Spleen (tissue), 7 donors: Measurements from ENCODE around the gene TADA2A.

Experiments used
- CTCF ChIP-seq, 11 experiments: fragments of 200-600 bp in 7 of 11; fragments of 450-650 bp in 4 of 11; sonication (generic) in 4 of 11; IDR thresholded peaks in 8 of 11; conservative IDR thresholded peaks in 3 of 11; 1 replicate in 7 of 11; 2 replicates in 4 of 11; pipeline versions ENCODE4 v1.4.0 to v1.8.0; 2016 to 2021; ENCODE audit warnings: antibody characterized with exemption in 11 of 11, inconsistent platforms in 4 of 11, mild to moderate bottlenecking in 1 of 11
- POLR2A ChIP-seq, 3 donors: fragments of 450-650 bp; IDR thresholded peaks; one replicate each; pipeline ENCODE4 v1.5.1; 2017; ENCODE audit warnings: antibody characterized with exemption in 3 of 3, mild to moderate bottlenecking in 1 of 3
- donor health status: DM: no; HTN: no; CAD: no; lungs with moderate emphysema.
- donor health status: DM: no; HTN: no; CAD: no.
- donor health status: DM: no; HTN: no; CAD: no.

DNA sequence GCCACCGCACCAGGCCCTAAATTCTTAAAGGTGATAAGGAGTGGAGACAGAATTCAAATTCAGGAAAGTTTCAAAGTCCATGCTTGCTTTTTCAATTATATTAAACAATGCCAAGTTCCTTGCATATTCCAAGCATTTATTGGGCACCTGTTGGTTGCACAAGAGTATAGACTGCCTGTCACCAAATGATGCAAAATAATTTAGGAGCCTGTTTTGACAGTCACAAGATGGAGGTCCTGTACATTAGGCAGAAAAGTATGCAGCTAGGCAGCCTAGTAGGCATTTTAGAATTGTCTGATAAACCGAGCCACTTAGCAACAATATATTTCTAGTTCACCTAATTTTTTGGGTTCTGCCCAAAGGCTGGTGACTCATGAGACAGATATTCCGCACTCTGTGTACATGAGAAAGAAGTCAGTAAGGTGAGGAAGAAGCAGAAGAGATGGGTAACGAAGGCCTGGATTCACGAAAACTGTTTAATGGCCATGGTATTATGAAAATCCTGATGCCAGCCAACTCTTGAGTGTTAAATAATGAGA, 7.4 kb upstream of the TADA2A start:
- TF ChIP-seq POLR2A (IDR thresholded peaks at IDR 0.05) (no peak), CTCF (IDR thresholded peaks at IDR 0.05 in 8 of 11, conservative IDR thresholded peaks at IDR 0.05 in 3 of 11) (no peak)
